DOHH2 (cell line): ENCODE data around the gene SPOCK1.

Experiments
- H3F3A ChIP-seq: fragments of 200-600 bp; sonication (generic), shearing (Covaris generic); 2 replicates; pipeline ENCODE4 v1.6.0; 2016; ENCODE audit warnings: antibody characterized with exemption, mild to moderate bottlenecking; ENCODE audit not compliant: control insufficient read depth, insufficient read depth
- H3K27ac ChIP-seq: fragments of 200-600 bp; sonication (generic); 2 replicates; pipeline ENCODE4 v1.5.1; 2014; ENCODE audit warnings: low read depth, mild to moderate bottlenecking, low read length, moderate library complexity
- H3K27me3 ChIP-seq: fragments of 200-600 bp; sonication (generic); 2 replicates; pipeline ENCODE4 v1.6.1; 2014; ENCODE audit warnings: mild to moderate bottlenecking, low read length, mixed read lengths; ENCODE audit not compliant: control insufficient read depth
- H3K36me3 ChIP-seq: fragments of 200-600 bp; sonication (generic); 2 replicates; pipeline ENCODE4 v1.6.1; 2014; ENCODE audit warnings: mild to moderate bottlenecking, low read length, moderate library complexity, mixed read lengths; ENCODE audit not compliant: control insufficient read depth
- H3K4me1 ChIP-seq: fragments of 200-600 bp; sonication (generic); 2 replicates; pipeline ENCODE4 v1.6.1; 2014; ENCODE audit warnings: mild to moderate bottlenecking, low read length, mixed read lengths; ENCODE audit not compliant: control insufficient read depth
- H3K4me2 ChIP-seq: fragments of 200-600 bp; sonication (generic); 2 replicates; pipeline ENCODE4 v1.6.0; 2014; ENCODE audit warnings: mild to moderate bottlenecking, low read length, moderate library complexity
- H3K4me3 ChIP-seq: fragments of 200-600 bp; sonication (generic); 2 replicates; pipeline ENCODE4 v1.5.1; 2014; ENCODE audit warnings: mild to moderate bottlenecking, low read length, mixed read lengths
- H3K79me2 ChIP-seq: fragments of 200-600 bp; sonication (generic); 2 replicates; pipeline ENCODE4 v1.6.1; 2014; ENCODE audit warnings: mild to moderate bottlenecking, low read length, mixed read lengths; ENCODE audit not compliant: control insufficient read depth
- H3K9me2 ChIP-seq: fragments of 200-600 bp; sonication (generic); replicated peaks from 2 replicates; pipeline ENCODE4 v1.6.1; 2014; ENCODE audit warnings: mild to moderate bottlenecking, low read length, mixed read lengths; ENCODE audit not compliant: control insufficient read depth
- H3K9me3 ChIP-seq: fragments of 200-600 bp; sonication (generic); 2 replicates; pipeline ENCODE4 v1.6.1; 2014; ENCODE audit warnings: antibody characterized with exemption, low read length, mixed read lengths; ENCODE audit not compliant: control insufficient read depth, insufficient read depth
- H4K20me1 ChIP-seq: fragments of 200-600 bp; sonication (generic); 2 replicates; pipeline ENCODE4 v1.6.0; 2014; ENCODE audit warnings: low read depth, mild to moderate bottlenecking, antibody characterized with exemption, low read length, moderate library complexity; ENCODE audit not compliant: control insufficient read depth, insufficient read depth
- CTCF ChIP-seq: fragments of 200-600 bp; sonication (generic); IDR thresholded peaks from one replicate; pipeline ENCODE4 v1.5.1; 2014; ENCODE audit warnings: antibody characterized with exemption, mild to moderate bottlenecking, low read depth, low read length; ENCODE audit not compliant: poor library complexity, severe bottlenecking
- EZH2phosphoT487 ChIP-seq: fragments of 200-600 bp; sonication (generic); IDR thresholded peaks from 2 replicates; pipeline ENCODE4 v1.6.1; 2017; ENCODE audit warnings: borderline replicate concordance, mild to moderate bottlenecking, antibody characterized with exemption, low read length, moderate library complexity, mixed read lengths

SPOCK1 gene

GRCh38 chr5:137164961-137165360, 334.2 kb downstream of the SPOCK1 start:
- Histone ChIP-seq H3K9me3 (no peaks in the 10 kb centered on the region), H4K20me1 (no peaks in the 10 kb centered on the region), H3K36me3 (no peaks in the 10 kb centered on the region), H3K9me2 (no peaks in the 10 kb centered on the region), H3K4me2 (no peak overlapping the region), H3K27ac (no peak overlapping the region), H3K27me3 (no peaks in the 10 kb centered on the region), H3K4me1 (no peaks in the 10 kb centered on the region), H3F3A (no peaks in the 10 kb centered on the region), H3K4me3 (no peak overlapping the region), H3K79me2 (no peaks in the 10 kb centered on the region)
- no peak for TF ChIP-seq EZH2phosphoT487

- Histone ChIP-seq H3K9me2 (no peaks in the 10 kb centered on the region), H3K27me3 (no peaks in the 10 kb centered on the region), H3K4me1 (no peaks in the 10 kb centered on the region), H3K36me3 (no peaks in the 10 kb centered on the region), H3K9me3 (no peaks in the 10 kb centered on the region), H3K27ac (no peak overlapping the region), H3F3A (no peaks in the 10 kb centered on the region), H3K4me2 (no peak overlapping the region), H4K20me1 (no peaks in the 10 kb centered on the region), H3K79me2 (no peaks in the 10 kb centered on the region), H3K4me3 (no peak overlapping the region)
- TF ChIP-seq CTCF (no peak), EZH2phosphoT487 (no peak)
Measured at GRCh38 chr5:137164536-137164935, 334.6 kb downstream of the SPOCK1 start.

- H3K4me1 ChIP-seq, result no peaks in the 10 kb centered on the region
- H3K36me3 ChIP-seq, result no peaks in the 10 kb centered on the region
- H3K9me3 ChIP-seq, result no peaks in the 10 kb centered on the region
- no peak for TF ChIP-seq CTCF
- no peak for TF ChIP-seq EZH2phosphoT487
- H3K4me2 ChIP-seq, result no peak overlapping the region
- H3K79me2 ChIP-seq, result no peaks in the 10 kb centered on the region
- H3K4me3 ChIP-seq, result no peak overlapping the region
- H3K9me2 ChIP-seq, result no peaks in the 10 kb centered on the region
- H3F3A ChIP-seq, result no peaks in the 10 kb centered on the region
- H4K20me1 ChIP-seq, result no peaks in the 10 kb centered on the region
- H3K27me3 ChIP-seq, result no peaks in the 10 kb centered on the region
- H3K27ac ChIP-seq, result no peak overlapping the region
Measured at GRCh38 chr5:137158691-137159090, 340.4 kb downstream of the SPOCK1 start.

GRCh38 chr5:137156180-137156579, 342.9 kb downstream of the SPOCK1 start:
- TF ChIP-seq CTCF, result no peak
- no peak for TF ChIP-seq EZH2phosphoT487
- H3F3A ChIP-seq, result no peaks in the 10 kb centered on the region

More at GRCh38 chr5:137156180-137156579, 342.9 kb downstream of the SPOCK1 start:
- Histone ChIP-seq H3K9me3 (no peaks in the 10 kb centered on the region), H3K36me3 (no peaks in the 10 kb centered on the region), H3K4me2 (no peak overlapping the region), H3K79me2 (no peaks in the 10 kb centered on the region), H3K4me3 (no peak overlapping the region), H3K27me3 (no peaks in the 10 kb centered on the region), H3K27ac (no peak overlapping the region), H3K9me2 (no peaks in the 10 kb centered on the region), H3K4me1 (no peaks in the 10 kb centered on the region), H4K20me1 (no peaks in the 10 kb centered on the region)
